ENCODE data around the gene DRAXIN. TPM values are rescaled to one million over a fixed set of nuclear protein-coding genes. Genes with fewer than 3 reads are reported as not detected.

Gene DRAXIN
- total RNA-seq, 2 donors from 2014 or later: 0.05 to 0.51 TPM

DNA sequence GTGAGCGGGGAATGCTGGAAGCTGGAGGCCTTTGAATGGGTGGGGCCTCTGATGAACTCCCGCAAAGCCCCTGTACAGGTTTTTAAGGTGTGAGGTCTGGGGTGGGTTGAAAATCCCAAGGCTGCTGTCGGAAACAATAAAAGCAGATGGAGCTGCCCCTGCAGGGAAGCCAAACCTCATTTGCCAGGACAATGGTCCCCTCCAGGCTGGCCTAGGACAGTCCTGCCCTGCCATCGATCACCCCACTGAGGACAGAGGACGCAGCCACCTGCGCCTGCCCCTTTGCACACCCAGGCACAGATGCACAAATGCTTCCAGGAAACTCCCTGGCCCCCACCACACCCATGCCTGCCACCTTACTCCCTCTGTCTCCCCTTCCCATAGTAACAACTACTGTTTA is 4.4 kb downstream of the DRAXIN start:
- DNase-seq (ENCODE audit: low spot score): no peak
- Histone ChIP-seq H3K4me1 (replicated peaks) (peaks cover 5% of the 10 kb centered on the region), H3K4me3 (no peak overlapping the region), H3K36me3 (no peaks in the 10 kb centered on the region), H3K9me3 (no peaks in the 10 kb centered on the region), H3K27me3 (replicated peaks; ENCODE audit: insufficient read depth) (no peaks in the 10 kb centered on the region), H3K27ac (no peak overlapping the region)
- intact Hi-C loops (cut with DNase I): no loop called here
- TF ChIP-seq POLR2A (IDR thresholded peaks at IDR 0.05): no peak
- TF ChIP-seq, protein P1, sequence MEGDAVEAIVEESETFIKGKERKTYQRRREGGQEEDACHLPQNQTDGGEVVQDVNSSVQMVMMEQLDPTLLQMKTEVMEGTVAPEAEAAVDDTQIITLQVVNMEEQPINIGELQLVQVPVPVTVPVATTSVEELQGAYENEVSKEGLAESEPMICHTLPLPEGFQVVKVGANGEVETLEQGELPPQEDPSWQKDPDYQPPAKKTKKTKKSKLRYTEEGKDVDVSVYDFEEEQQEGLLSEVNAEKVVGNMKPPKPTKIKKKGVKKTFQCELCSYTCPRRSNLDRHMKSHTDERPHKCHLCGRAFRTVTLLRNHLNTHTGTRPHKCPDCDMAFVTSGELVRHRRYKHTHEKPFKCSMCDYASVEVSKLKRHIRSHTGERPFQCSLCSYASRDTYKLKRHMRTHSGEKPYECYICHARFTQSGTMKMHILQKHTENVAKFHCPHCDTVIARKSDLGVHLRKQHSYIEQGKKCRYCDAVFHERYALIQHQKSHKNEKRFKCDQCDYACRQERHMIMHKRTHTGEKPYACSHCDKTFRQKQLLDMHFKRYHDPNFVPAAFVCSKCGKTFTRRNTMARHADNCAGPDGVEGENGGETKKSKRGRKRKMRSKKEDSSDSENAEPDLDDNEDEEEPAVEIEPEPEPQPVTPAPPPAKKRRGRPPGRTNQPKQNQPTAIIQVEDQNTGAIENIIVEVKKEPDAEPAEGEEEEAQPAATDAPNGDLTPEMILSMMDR (IDR thresholded peaks at IDR 0.05): no peak
- no peak for TF ChIP-seq POLR2AphosphoS5 (IDR thresholded peaks at IDR 0.05)
- 82% methylated on average over 6 of the region's 6 CpGs for WGBS

DNA sequence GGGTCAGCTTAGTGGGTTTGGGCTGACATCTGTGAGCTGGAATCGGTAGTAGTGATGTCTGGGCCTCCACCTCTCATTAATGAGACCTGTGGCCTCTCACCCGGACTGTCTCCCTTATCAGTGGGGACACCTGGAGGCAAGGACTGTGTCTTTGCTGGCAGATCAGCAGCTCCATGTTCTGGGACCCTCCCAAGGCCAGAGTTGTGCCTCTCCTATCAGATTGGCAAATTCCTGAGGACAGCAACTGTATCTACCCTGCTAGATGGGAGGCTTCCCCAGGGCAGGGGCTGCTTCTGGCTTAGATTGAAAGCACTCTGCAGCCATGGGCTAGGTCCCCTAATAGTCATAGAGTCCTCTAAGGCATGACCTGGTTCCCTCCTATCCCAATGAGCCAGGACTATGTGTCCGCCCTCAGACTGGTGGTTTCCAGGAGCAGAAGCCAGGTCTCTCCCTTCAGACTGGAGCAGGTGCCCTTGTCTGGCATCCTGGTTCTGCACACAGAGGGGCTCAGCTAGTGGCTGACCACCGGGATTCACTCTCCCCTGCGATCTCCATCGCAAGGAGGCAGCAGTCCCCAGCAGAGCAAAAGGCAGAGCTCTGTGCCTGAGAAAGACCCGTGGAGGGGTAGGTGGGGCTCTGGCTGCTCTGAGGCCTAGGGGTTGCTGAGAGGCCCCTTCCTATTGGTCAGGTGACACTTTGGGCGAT is 5.8 kb downstream of the DRAXIN start:
- Histone ChIP-seq H3K27me3 (replicated peaks; ENCODE audit: insufficient read depth) (no peaks in the 10 kb centered on the region), H3K9me3 (no peaks in the 10 kb centered on the region), H3K36me3 (no peaks in the 10 kb centered on the region), H3K27ac (no peak overlapping the region), H3K4me1 (replicated peaks) (no peaks in the 10 kb centered on the region), H3K4me3 (no peak overlapping the region)
- intact Hi-C loops (cut with DNase I): no loop called here
- no peak for DNase-seq (ENCODE audit: low spot score)
- TF ChIP-seq POLR2AphosphoS5 (IDR thresholded peaks at IDR 0.05) (no peak), POLR2A (IDR thresholded peaks at IDR 0.05) (no peak)
- TF ChIP-seq, protein P1 (IDR thresholded peaks at IDR 0.05): no peak
- WGBS: 71% methylated on average over 8 of the region's 8 CpGs

DNA sequence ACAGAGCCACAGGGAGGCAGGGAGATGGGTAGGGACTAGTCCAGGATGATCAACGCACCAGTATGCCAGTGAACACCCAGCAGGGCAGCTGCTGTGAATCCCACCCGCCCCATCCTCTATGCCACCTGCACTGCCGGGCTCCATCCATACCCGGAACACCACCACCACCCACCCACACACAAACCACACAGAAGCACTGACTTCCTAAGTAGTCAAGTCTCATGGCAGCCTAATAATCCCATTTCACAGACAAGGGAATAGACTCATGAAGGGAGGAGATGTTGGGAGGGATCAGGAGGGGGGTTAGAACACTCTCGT is 6.3 kb downstream of the DRAXIN start:
- 82% methylated on average over 5 of the region's 5 CpGs for WGBS
- H3K27me3 ChIP-seq (replicated peaks; ENCODE audit: insufficient read depth): no peaks in the 10 kb centered on the region
- intact Hi-C loops (cut with DNase I): no loop called here
- TF ChIP-seq, protein P1 (IDR thresholded peaks at IDR 0.05): no peak
- TF ChIP-seq POLR2A (IDR thresholded peaks at IDR 0.05) (no peak), POLR2AphosphoS5 (IDR thresholded peaks at IDR 0.05) (no peak)
- DNase-seq (ENCODE audit: low spot score): no peak
- H3K4me3 ChIP-seq: no peak overlapping the region
- no peaks in the 10 kb centered on the region for H3K36me3 ChIP-seq
- no peaks in the 10 kb centered on the region for H3K4me1 ChIP-seq (replicated peaks)
- no peaks in the 10 kb centered on the region for H3K9me3 ChIP-seq
- no peak overlapping the region for H3K27ac ChIP-seq

DNA sequence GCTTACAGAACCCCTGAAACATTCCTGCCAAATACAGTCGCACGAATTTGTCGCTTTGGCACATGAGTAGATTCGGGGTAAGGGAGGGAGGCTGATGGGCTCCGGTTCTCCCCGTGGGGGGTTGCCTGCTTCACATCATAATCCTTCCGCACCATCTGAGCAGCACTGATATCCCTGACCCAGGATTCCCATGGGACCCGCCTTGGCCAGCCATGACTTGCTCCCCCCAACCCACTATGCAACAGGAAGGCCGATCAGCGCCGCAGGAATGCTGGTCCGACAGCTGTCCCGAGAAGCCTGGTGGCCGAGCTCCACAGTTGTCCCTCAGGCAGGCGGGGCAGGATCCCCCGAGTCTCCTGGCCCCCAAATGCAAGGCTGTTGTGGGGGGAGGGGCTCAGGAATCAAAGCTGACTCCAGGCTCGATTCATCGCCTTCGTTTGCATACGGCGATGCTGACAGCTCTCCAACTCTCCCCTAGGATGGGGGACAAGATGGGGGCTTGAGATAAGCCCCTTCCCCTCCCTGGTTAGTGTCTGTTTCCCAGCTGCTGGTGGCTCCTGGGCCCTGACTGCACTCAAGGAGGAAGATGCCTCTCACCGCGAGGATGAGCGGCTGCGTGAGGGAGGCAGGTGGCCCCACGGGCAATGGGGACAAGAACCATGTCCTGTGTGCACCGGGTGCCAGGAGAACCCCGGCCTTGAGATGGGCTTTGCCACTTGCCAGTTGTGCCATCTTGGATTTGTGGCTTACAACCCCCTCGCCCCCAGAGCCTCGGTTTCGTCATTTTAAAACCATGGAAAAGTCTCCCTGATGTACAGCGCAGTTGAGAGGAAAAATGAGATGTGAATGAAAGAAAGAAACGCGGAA is 9.3 kb downstream of the DRAXIN start:
- H3K4me1 ChIP-seq (replicated peaks): no peaks in the 10 kb centered on the region
- DNase-seq (ENCODE audit: low spot score): no peak
- TF ChIP-seq, protein P1 (IDR thresholded peaks at IDR 0.05): no peak
- TF ChIP-seq POLR2AphosphoS5 (IDR thresholded peaks at IDR 0.05): no peak
- no peak for TF ChIP-seq POLR2A (IDR thresholded peaks at IDR 0.05)
- no peak overlapping the region for H3K4me3 ChIP-seq
- 56% methylated on average over 33 of the region's 34 CpGs for WGBS
- no peaks in the 10 kb centered on the region for H3K27me3 ChIP-seq (replicated peaks; ENCODE audit: insufficient read depth)
- H3K27ac ChIP-seq: no peak overlapping the region
- intact Hi-C loops (cut with DNase I): no loop called here
- no peaks in the 10 kb centered on the region for H3K9me3 ChIP-seq
- H3K36me3 ChIP-seq: no peaks in the 10 kb centered on the region
